ENCODE data around the gene ZNF365.

DNA sequence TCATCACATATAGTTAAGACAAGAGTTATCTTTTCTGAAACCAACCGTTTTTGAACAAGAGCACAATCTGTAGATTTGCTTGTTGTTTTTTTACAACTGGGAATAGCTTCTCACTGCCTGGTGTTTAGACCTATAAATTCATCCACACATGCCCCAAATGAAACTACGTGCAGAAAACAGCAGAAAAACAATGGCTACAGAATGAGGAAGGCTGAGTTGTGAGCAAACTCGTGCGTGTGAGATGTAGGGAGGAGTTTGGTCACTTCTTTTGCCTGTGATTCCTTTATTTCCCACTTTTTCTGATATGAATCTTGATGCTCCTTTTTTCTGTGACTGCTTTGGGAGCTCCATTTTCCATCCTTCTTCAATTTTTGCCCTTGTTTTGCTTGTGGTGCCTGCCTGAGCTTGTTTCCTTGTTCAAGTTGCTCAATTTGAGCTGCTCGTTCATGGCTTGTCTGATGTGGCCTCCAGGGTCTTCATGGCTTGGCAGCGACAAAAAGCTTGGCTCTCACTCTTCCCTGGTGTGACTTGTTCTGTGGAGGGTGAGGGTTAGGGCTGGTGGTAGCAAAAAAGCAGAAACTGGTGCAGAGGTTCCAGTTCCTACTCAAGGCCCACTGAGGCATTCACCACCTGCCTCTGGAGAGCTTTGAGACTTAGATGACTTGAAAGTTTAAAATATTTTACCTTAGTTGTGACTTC is 76.9 kb downstream of the ZNF365 start:
- TF ChIP-seq, protein P1, sequence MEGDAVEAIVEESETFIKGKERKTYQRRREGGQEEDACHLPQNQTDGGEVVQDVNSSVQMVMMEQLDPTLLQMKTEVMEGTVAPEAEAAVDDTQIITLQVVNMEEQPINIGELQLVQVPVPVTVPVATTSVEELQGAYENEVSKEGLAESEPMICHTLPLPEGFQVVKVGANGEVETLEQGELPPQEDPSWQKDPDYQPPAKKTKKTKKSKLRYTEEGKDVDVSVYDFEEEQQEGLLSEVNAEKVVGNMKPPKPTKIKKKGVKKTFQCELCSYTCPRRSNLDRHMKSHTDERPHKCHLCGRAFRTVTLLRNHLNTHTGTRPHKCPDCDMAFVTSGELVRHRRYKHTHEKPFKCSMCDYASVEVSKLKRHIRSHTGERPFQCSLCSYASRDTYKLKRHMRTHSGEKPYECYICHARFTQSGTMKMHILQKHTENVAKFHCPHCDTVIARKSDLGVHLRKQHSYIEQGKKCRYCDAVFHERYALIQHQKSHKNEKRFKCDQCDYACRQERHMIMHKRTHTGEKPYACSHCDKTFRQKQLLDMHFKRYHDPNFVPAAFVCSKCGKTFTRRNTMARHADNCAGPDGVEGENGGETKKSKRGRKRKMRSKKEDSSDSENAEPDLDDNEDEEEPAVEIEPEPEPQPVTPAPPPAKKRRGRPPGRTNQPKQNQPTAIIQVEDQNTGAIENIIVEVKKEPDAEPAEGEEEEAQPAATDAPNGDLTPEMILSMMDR (IDR thresholded peaks at IDR 0.05; ENCODE audit: borderline replicate concordance, extremely low read depth, low read length, poor library complexity, severe bottlenecking): no peak
- TF ChIP-seq EZH2 (IDR thresholded peaks at IDR 0.05; ENCODE audit: borderline replicate concordance, low read depth, low read length, severe bottlenecking): no peak

Data from DND-41 (cell line).